GM23338 (cell line): ENCODE measurements around the gene HOXC5.

Experiments
- CREB1 ChIP-seq: fragments of 250-450 bp; sonication (Bioruptor Pico); IDR thresholded peaks from 2 replicates; pipeline ENCODE4 v1.5.0; 2020; ENCODE audit warnings: low read depth, mild to moderate bottlenecking, moderate library complexity
- CTCF ChIP-seq, 2 experiments: fragments of 200-600 bp in 1 of 2; sonication (generic) in 1 of 2; conservative IDR thresholded peaks; 2 replicates each; pipeline versions ENCODE4 v1.5.1 to v1.6.1; 2016 to 2017; ENCODE audit warnings: antibody characterized with exemption in 2 of 2, low read depth in 2 of 2, mild to moderate bottlenecking in 2 of 2, moderate library complexity in 1 of 2
- ETS1 ChIP-seq: IDR thresholded peaks from 2 replicates; pipeline ENCODE4 v1.6.1; 2016; ENCODE audit warnings: antibody characterized with exemption
- EZH2 ChIP-seq: fragments of 200-600 bp; sonication (generic); IDR thresholded peaks from one replicate; pipeline ENCODE4 v1.8.0; 2017; ENCODE audit warnings: antibody characterized with exemption, mild to moderate bottlenecking, low read depth; ENCODE audit not compliant: unreplicated experiment
- EZH2phosphoT487 ChIP-seq: fragments of 200-600 bp; sonication (generic); IDR thresholded peaks from one replicate; pipeline ENCODE4 v1.8.1; 2018; ENCODE audit warnings: antibody characterized with exemption; ENCODE audit not compliant: unreplicated experiment
- JUNB ChIP-seq: IDR thresholded peaks from one replicate; pipeline ENCODE4 v1.6.1; 2016; ENCODE audit warnings: antibody characterized with exemption; ENCODE audit not compliant: unreplicated experiment
- NANOG ChIP-seq: IDR thresholded peaks from 2 replicates; pipeline ENCODE4 v1.6.1; 2016; ENCODE audit warnings: antibody characterized with exemption, borderline replicate concordance
- POLR2AphosphoS5 ChIP-seq: IDR thresholded peaks from 2 replicates; pipeline ENCODE4 v1.6.1; 2016; ENCODE audit warnings: antibody characterized with exemption, low read depth
- REST ChIP-seq: IDR thresholded peaks from one replicate; pipeline ENCODE4 v1.6.1; 2018; ENCODE audit warnings: antibody characterized with exemption; ENCODE audit not compliant: unreplicated experiment
- STAT1 ChIP-seq: IDR thresholded peaks from one replicate; pipeline ENCODE4 v1.6.1; 2016; ENCODE audit warnings: antibody characterized with exemption; ENCODE audit not compliant: unreplicated experiment
- ZNF114 ChIP-seq: fragments of 250-450 bp; sonication (Bioruptor Pico); IDR thresholded peaks from 2 replicates; pipeline ENCODE4 v1.5.0; 2020; ENCODE audit warnings: mild to moderate bottlenecking, moderate library complexity
- ZNF331 ChIP-seq: fragments of 250-450 bp; sonication (Bioruptor Pico); IDR thresholded peaks from 2 replicates; pipeline ENCODE4 v1.5.0; 2020; ENCODE audit warnings: low read depth, mild to moderate bottlenecking, moderate library complexity

GRCh38 chr12:54016478-54016964 is 16.3 kb upstream of the HOXC5 start:
- no peak for TF ChIP-seq CREB1 (CRISPR knock-in tag)
- no peak for TF ChIP-seq CTCF (conservative IDR thresholded peaks at IDR 0.05; ENCODE audit: low read depth in 2 of 2)
- TF ChIP-seq POLR2AphosphoS5 = no peak
- TF ChIP-seq EZH2 = peak; percentile 23
- TF ChIP-seq REST = no peak
- TF ChIP-seq NANOG = no peak
- no peak for TF ChIP-seq EZH2phosphoT487
- no peak for TF ChIP-seq STAT1
- no peak for TF ChIP-seq JUNB
- TF ChIP-seq ZNF331 (CRISPR knock-in tag) = no peak
- TF ChIP-seq ETS1 = no peak
- no peak for TF ChIP-seq ZNF114 (CRISPR knock-in tag)
